ENCODE results near the gene LY6G6D. TPM values are rescaled to one million over a fixed set of nuclear protein-coding genes. Genes with fewer than 3 reads are reported as not detected.

Gene LY6G6D
- total RNA-seq, 1 experiment from 2014 or later: not detected

DNA sequence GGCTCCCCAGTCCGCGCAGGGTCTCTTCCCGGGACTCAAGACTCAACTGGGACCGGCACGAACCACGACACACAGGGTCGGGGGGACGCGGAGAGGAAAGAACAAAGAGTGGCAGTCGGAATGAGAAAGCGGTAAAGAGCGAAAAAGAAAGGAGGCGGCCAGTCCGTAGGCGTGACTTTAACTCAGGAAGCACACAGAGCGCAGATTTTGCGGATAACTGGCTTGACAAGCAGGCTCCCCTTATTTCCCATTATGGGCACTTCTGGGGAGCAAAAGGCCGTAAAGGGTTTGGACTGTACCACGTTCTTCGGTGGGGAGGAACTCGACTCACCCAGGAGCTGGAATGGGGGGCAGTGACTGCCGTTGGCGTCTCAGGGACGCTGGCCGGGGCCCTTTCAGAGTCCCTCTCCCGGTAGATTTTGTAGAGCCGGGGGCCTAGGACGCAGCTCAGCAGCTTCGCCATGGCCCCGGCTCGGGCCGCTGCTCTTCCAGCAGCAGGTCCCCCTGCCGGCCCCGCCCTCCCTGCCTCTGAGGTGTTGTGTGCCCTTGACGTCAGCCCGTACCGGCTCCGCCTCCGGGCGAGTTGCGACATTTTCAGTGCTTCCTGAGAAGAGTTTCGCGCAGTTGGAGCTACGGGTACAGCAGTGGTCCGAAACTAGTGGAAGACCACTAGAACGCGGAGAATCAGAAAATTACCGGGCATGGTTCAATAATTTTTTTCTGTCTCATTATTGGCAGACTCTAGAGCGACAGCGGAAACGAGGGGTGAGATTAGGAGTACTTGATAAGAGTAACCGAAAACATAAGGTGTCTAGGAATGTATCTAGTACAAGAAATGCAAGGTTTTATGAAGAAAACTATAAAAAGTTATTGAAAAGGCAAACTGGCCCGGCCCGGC lies 12.1 kb upstream of the LY6G6D start, which contains the start of gene ABHD16A:
TSS of gene ABHD16A (minus strand) at position 506 of the 898 bp plus-strand sequence. CDS start at position 463, 43 bp downstream.
- BruUV-seq (replicated peaks): no TSS peak
- peak within 1 kb of the TSS; percentile 97 for H3K27ac ChIP-seq (ENCODE audit: low read depth, low read length, poor library complexity, severe bottlenecking)

DNA sequence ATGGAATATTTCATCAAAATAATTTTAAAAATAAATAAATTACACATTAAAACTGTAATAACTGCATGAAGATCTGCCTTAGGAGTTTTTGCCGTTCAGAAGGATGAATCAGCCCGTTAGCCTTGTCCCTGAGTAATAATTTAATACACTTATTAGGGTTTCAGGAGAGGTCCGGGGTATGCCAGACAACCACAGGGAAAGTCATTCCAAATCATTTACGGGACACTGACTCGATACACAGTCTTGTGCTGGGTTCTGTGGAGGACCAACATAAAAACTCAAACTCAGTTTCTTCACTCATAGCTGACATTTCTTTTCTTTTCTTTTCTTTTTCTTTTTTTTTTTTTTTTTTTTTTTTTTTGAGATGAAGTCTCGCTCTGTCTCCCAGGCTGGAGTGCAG lies 9.2 kb upstream of the LY6G6D start:
- POLR2A ChIA-PET (ENCODE audit: low non-redundant PET): interaction anchor here (0.6 kb wide), 1 partner anchor 1059 kb away, joined by 8 read pairs; the partner anchor contains the start of gene C6orf136
- DNase-seq (ENCODE audit: low spot score): no peak
- no peak for TF ChIP-seq EZH2 (IDR thresholded peaks at IDR 0.05; ENCODE audit: borderline replicate concordance, low read depth, low read length, poor library complexity, severe bottlenecking)
- TF ChIP-seq, protein P1, sequence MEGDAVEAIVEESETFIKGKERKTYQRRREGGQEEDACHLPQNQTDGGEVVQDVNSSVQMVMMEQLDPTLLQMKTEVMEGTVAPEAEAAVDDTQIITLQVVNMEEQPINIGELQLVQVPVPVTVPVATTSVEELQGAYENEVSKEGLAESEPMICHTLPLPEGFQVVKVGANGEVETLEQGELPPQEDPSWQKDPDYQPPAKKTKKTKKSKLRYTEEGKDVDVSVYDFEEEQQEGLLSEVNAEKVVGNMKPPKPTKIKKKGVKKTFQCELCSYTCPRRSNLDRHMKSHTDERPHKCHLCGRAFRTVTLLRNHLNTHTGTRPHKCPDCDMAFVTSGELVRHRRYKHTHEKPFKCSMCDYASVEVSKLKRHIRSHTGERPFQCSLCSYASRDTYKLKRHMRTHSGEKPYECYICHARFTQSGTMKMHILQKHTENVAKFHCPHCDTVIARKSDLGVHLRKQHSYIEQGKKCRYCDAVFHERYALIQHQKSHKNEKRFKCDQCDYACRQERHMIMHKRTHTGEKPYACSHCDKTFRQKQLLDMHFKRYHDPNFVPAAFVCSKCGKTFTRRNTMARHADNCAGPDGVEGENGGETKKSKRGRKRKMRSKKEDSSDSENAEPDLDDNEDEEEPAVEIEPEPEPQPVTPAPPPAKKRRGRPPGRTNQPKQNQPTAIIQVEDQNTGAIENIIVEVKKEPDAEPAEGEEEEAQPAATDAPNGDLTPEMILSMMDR (conservative IDR thresholded peaks at IDR 0.05; ENCODE audit: low read depth, low read length): no peak
- H3K36me3 ChIP-seq (ENCODE audit: insufficient read depth, low read length, poor library complexity, severe bottlenecking): no peaks in the 10 kb centered on the region
- H3K4me1 ChIP-seq (ENCODE audit: insufficient read depth, low read length, poor library complexity, severe bottlenecking): peaks cover 7% of the 10 kb centered on the region
- no peaks in the 10 kb centered on the region for H3K9me3 ChIP-seq (ENCODE audit: low read depth, low read length, poor library complexity, severe bottlenecking)
- CTCF ChIA-PET: interaction anchor here (0.6 kb wide), 1 partner anchor 25 kb away, joined by 6 read pairs; no protein-coding TSS in a partner anchor
- intact Hi-C loops (cut with micrococcal nuclease; ENCODE audit: unreplicated experiment): no loop called here
- BruUV-seq (replicated peaks): no TSS peak
- H3K4me3 ChIP-seq (ENCODE audit: low read depth, low read length, poor library complexity, severe bottlenecking): no peak overlapping the region
- H3K27me3 ChIP-seq (replicated peaks; ENCODE audit: insufficient read depth, low read depth, low read length, poor library complexity): no peaks in the 10 kb centered on the region
- no peak overlapping the region for H3K27ac ChIP-seq (ENCODE audit: low read depth, low read length, poor library complexity, severe bottlenecking)

More for the DNA sequence above, 12.1 kb upstream of the LY6G6D start, which contains the start of gene ABHD16A:
- TF ChIP-seq, protein P1 (conservative IDR thresholded peaks at IDR 0.05; ENCODE audit: low read depth, low read length): no peak
- TF ChIP-seq EZH2 (IDR thresholded peaks at IDR 0.05; ENCODE audit: borderline replicate concordance, low read depth, low read length, poor library complexity, severe bottlenecking): no peak
- Histone ChIP-seq H3K9me3 (ENCODE audit: low read depth, low read length, poor library complexity, severe bottlenecking) (no peaks in the 10 kb centered on the region), H3K36me3 (ENCODE audit: insufficient read depth, low read length, poor library complexity, severe bottlenecking) (no peaks in the 10 kb centered on the region), H3K4me3 (ENCODE audit: low read depth, low read length, poor library complexity, severe bottlenecking) (peak within 1 kb of the TSS; percentile 71), H3K4me1 (ENCODE audit: insufficient read depth, low read length, poor library complexity, severe bottlenecking) (peaks cover 7% of the 10 kb centered on the region), H3K27me3 (replicated peaks; ENCODE audit: insufficient read depth, low read depth, low read length, poor library complexity) (no peaks in the 10 kb centered on the region)
- CTCF ChIA-PET: no interaction called here
- intact Hi-C loops (cut with micrococcal nuclease; ENCODE audit: unreplicated experiment): no loop called here
- peak; percentile 100 for DNase-seq (ENCODE audit: low spot score)
- POLR2A ChIA-PET (ENCODE audit: low non-redundant PET): interaction anchor here (0.5 to 1.0 kb wide), 7 partner anchors 22 to 1092 kb away, joined by 3 to 6 read pairs (median 3); partner anchors contain the start of genes DXO, LSM2 and LY6G5C

DNA sequence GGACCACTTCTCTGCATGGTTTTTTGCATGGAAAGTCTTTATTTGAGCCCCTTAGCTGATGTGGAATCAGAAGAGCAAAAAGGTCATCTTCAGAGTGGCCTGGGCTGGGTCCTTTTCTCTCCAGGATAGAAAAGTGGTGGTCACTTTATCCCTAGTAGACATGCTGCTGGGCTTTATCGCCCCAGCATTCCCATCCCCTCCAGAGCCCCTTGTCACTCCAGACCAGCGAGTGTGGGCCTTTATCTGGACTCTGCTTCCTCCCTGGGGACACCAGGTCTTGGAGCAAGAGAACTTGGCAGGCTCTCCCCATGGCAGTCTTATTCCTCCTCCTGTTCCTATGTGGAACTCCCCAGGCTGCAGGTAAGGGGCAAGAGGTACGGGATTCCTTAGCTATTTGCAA lies 8.5 kb upstream of the LY6G6D start, which contains the start of gene LY6G6F:
TSS of gene LY6G6F (plus strand) at position 268 of the 400 bp plus-strand sequence. CDS start at position 309, 41 bp downstream.
- intact Hi-C loops (cut with micrococcal nuclease; ENCODE audit: unreplicated experiment): no loop called here
- Histone ChIP-seq H3K4me1 (ENCODE audit: insufficient read depth, low read length, poor library complexity, severe bottlenecking) (peaks cover 4% of the 10 kb centered on the region), H3K36me3 (ENCODE audit: insufficient read depth, low read length, poor library complexity, severe bottlenecking) (no peaks in the 10 kb centered on the region), H3K27me3 (replicated peaks; ENCODE audit: insufficient read depth, low read depth, low read length, poor library complexity) (no peaks in the 10 kb centered on the region), H3K9me3 (ENCODE audit: low read depth, low read length, poor library complexity, severe bottlenecking) (no peaks in the 10 kb centered on the region), H3K4me3 (ENCODE audit: low read depth, low read length, poor library complexity, severe bottlenecking) (no peak within 1 kb of the TSS), H3K27ac (ENCODE audit: low read depth, low read length, poor library complexity, severe bottlenecking) (no peak within 1 kb of the TSS)
- ChIA-PET POLR2A (ENCODE audit: low non-redundant PET) (no interaction called here), CTCF (no interaction called here)
- no TSS peak for BruUV-seq (replicated peaks)
- no peak for TF ChIP-seq EZH2 (IDR thresholded peaks at IDR 0.05; ENCODE audit: borderline replicate concordance, low read depth, low read length, poor library complexity, severe bottlenecking)
- TF ChIP-seq, protein P1 (conservative IDR thresholded peaks at IDR 0.05; ENCODE audit: low read depth, low read length): no peak
- DNase-seq (ENCODE audit: low spot score): no peak
